HG03039 (cell line): ENCODE results near the gene EPHX1.
A peak's percentile ranks its signal among the peaks of the same experiment; 100 is the strongest.

Experiments
- ATAC-seq: cut with Tn5 transposase; IDR thresholded peaks from one replicate; pipeline ENCODE4 v1.9.1; 2021; ENCODE audit warnings: mild to moderate bottlenecking, moderate library complexity; ENCODE audit not compliant: unreplicated experiment

EPHX1 gene

DNA sequence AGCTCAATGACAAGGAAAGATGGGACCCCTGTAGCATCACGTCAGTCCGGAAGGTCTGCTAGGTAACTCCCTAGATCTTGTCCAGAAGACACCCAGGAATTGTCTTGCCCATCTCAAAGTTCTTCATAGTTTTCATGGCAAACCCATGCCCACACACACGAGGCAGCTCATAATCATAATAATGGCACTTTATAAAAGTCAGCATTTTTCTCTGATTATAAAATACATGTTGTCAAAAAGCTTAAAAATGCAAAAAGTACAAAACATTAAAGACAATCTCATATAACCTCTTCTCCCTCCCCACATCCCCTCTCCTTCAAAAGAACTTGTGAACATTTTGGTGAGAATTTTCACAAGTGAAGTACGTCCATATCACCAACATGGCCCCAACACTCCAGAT, 30.8 kb downstream of the EPHX1 start:
- ATAC-seq = no peak

- no peak for ATAC-seq
Observed at GRCh38 chr1:225842074-225842473, 32.1 kb downstream of the EPHX1 start.

- no peak for ATAC-seq
Observed at GRCh38 chr1:225842788-225843425, 33.0 kb downstream of the EPHX1 start.

DNA sequence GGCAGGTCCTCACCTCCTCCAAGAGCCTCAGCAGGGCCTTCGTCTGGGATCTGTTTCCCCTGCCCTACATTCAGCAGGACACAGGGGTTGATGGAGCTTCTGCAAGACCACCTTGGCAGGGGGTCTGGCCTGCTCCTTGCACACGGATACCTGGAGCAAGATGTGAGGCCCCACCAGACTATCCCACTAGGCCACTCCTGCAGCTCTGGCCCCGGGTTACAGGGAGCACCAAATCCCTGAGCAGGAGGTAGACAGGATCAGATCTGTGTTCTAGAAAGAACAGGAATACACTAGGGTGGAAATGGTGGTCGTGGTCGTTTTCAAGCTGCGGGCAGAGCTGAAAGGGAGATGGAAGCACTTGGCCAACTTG, 33.5 kb downstream of the EPHX1 start:
- no peak for ATAC-seq

DNA sequence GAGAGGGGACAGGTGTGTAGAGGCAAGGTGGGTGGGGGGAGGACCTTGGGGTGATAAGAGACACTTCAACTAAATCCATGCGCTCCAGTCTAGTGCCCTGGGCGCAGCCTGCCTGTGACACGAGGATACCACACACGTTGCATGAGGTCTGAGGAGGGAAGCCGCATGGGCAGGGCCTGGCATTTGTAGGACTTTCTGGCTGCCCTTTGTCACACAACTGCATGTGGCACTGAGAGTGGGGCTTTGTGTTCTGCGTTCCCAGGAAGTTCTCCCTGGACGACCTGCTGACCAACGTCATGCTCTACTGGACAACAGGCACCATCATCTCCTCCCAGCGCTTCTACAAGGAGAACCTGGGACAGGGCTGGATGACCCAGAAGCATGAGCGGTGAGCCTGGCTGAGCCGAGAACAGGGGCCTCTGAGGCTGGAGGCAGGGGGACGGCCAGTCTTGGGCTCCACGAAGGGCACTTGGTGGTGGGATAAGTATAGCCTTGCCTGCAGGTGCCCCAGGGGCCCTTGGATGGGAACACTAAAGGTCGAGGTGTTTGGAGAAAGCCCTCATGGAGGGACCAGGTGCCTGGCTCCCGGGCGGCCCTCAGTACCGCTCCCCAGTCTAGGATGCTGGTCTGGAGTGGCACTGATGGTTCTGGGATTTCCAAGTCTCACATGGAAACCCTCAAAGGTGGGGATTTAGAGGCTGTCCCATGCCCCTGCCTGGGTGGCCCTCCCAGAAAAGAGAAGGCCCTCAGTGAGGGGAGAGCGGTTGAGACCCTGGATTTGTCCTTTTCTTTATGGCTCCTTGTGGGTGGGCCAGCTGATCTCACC, 34.5 kb downstream of the EPHX1 start:
- ATAC-seq = no peak

DNA sequence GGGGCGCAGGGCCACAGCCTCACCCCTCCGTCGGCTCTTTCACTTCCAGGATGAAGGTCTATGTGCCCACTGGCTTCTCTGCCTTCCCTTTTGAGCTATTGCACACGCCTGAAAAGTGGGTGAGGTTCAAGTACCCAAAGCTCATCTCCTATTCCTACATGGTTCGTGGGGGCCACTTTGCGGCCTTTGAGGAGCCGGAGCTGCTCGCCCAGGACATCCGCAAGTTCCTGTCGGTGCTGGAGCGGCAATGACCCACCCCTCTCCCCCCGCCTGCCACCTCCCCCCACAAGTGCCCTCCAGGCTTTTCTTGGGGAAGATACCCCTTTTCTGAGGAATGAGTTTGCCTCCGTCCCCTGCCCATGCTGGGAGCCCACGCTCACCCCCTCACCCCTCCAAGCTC, 35.2 kb downstream of the EPHX1 start:
- no peak for ATAC-seq

DNA sequence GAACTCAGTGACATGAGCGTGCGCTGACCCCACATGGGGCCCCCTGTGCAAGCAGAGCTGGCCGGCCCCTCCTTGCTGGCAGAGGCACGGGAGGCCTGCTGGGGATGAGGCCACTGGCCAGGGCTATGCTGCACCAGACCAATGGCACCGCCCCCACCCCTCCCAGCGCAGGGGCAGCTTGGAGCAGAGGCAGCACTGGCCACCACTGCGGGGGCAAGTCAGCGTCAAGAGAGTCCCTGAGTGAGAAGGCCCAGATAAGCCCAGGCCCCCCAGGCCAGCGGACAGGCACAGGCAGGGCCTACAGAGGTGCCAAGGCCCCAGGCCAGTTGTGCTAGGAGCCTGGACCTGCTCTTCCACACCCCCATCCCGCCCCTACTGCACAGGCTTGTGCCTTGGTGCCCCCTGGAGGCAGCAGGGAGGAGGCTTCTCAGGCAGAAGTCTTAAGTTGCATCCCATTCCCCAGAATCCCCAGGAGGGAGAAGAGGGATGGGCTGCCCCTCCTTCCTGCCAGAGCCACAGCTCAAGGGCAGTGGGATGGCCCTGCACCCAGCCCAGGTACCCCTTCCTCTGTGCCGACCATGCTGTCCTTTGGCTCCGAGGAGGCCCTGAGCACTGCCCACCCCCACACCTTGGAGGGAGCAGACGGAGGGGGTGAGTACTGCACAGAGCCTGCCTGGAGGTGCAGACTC, 35.8 kb downstream of the EPHX1 start:
- ATAC-seq = no peak

DNA sequence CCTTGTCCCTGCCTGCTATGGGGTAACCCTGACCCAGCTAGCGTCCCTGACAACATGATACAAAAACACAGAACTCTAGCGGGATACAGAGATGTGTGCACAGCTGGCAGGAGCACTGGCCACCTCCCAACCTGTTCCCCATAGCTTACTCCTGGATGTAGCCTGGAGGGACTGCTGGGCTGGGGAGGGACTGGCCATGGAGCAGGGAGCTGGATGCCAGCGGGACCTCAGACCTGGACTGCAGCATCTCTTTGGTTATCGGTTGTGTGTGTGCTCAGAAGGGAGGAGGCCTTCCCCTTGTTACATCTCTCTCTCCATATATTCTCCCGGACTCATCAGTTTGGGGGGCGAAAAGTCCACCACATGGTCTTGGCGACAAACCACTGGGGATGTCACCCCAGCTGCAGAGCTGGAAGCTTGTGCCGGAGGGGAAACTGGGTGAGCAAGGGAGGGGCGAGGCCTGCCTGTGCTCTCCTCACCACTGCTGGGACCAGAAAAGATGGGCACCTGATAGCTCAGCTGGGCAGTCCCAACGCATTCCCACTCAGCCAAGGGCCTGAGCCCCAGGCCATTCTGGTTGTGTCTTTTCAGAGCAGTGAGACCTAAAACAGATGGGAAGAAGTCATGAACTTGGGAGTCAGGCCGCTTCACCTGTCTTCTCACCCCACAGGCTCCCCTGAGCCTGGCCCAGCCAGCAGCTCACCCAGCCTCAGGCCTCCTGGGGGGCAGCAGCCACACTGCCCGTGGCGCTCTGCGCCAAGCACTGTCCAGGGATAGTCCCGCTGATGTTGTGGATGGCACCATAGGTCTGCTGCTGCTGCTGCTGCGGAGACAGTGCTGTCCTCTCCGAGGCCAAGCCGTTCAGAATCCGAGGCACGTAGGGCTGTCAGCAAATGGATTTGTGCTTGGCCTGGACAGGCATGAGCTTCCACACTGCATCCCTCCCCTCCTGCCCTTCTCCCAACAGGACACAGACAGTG, 36.7 kb downstream of the EPHX1 start:
- ATAC-seq = no peak

- no peak for ATAC-seq
Observed at GRCh38 chr1:225847610-225848009, 37.7 kb downstream of the EPHX1 start.

- ATAC-seq = peak; percentile 58
Observed at GRCh38 chr1:225848030-225848955, 38.4 kb downstream of the EPHX1 start.

DNA sequence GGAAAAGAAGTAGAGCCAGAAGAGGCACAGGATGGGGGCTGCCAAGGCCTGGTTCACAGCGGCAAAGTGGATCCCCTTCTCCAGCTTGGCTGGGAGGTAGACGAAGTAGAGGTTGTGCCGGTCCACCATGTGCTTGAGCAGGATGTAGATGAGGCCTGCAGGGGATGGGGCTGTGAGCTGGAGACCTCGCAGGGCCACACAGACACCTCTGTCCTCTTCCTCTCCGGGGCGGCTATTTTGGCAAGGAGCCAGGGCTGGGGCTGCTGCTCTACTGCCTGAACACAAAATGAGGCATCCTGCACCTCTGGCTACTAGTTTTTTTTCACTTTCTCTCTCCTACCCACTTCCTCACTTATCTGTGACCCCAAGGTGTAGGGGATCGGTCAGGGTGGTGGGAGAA, 40.0 kb downstream of the EPHX1 start:
- ATAC-seq = no peak

GRCh38 chr1:225850370-225850769, 40.4 kb downstream of the EPHX1 start:
- no peak for ATAC-seq

GRCh38 chr1:225851805-225852204, 41.9 kb downstream of the EPHX1 start:
- ATAC-seq = peak; percentile 39

DNA sequence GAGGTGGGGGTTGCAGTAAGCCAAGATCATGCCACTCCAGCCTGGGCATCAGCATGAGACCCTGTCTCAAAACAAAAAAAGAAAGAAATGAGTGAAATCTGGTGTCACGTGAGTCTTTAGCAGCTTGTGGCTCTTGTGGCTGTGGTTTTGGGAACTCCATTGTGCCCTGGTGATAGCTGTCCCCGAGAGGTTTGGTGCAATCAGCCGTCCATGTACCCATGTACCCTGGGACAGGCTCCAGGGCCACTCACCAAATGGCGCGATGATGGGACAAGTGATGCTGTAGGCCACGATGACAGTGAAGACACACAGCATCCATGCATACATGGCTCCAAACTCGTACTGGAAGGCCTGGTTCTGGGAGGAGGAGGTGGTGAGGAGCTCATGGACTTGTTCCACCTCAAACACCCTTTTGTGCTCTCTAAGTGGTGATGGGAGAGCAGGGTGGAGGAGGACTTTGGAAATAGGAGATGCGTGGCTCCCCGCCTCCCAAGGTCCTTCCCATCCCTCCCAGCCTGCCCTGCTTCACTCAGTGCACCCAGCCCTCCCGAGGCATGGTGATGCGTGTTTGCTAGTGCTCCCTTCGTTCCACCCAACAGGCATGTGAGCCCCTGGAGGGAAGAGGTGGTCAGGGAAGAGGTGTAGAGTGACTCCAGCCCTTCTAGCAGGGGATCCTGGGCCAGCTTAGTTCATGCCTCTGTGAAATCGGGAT, 42.6 kb downstream of the EPHX1 start:
- ATAC-seq = no peak

- ATAC-seq = no peak
Observed at GRCh38 chr1:225853441-225853840, 43.5 kb downstream of the EPHX1 start.

DNA sequence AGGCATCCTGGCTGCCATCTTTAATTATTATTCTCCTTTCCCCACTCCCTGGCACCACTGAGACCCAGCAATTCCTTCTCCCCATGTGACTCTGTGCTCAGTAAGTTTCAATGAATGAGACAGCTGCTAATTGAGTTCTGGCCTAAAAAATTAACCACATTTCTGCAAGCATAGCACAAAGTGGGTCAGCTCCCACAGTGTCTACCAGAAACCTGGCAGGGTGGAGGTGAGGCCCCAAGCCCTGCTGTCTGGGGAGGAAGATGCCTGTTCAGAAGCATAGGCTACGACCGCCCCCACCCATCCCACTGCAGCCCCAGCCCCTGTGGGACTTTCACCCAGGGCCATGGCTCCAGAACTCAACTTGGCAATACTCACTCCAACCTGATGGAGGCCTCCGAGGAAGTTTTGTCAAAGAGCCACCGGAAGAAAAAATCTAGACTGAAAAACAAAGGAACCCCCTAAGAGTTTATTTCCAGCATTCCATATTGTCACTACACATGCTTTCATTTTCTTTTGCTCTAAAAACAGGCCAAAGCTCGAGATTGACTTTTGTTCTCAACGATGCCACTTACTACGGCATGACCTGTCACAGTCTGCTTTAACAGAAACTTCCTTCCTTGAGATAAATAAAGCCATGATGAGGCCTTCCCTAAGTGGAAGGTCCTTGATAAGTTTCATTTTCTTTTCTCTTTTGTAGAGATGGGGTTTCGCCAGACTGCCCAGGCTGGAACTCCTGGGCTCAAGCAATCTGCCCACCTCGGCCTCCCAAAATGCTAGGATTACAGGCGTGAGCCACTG, 45.8 kb downstream of the EPHX1 start:
- no peak for ATAC-seq

DNA sequence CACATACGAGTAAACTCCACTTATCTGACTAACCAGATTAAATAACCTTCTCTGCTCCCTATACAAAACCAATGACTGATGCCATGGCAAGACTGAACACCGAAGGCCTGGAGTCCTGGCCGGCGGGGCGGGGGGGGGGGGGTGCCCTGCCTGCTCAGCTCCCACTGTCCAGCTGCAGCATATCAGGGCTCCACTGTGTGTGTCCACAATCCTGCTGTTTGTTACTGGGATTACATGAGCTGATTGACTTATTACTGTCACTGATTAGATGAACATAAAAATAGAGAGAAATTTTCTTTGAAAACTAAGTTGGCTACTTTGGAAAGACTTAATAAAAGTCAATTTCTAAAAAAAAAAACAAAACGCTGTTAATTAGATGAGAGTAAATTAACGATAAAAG, 47.3 kb downstream of the EPHX1 start:
- no peak for ATAC-seq

GRCh38 chr1:225859151-225859550, 49.2 kb downstream of the EPHX1 start:
- no peak for ATAC-seq
